22Rv1 (cell line): ENCODE data around the gene MAD1L1.

Source experiments
- ZFX ChIP-seq: fragments of 450-650 bp; IDR thresholded peaks from 2 replicates; pipeline ENCODE4 v1.6.1; 2017; ENCODE audit warnings: antibody characterized with exemption, borderline replicate concordance
- TF ChIP-seq, protein P1 (sequence below): fragments of 450-650 bp; IDR thresholded peaks from 2 replicates; pipeline ENCODE4 v1.5.1; 2017; ENCODE audit warnings: mild to moderate bottlenecking

- TF ChIP-seq, protein P1, sequence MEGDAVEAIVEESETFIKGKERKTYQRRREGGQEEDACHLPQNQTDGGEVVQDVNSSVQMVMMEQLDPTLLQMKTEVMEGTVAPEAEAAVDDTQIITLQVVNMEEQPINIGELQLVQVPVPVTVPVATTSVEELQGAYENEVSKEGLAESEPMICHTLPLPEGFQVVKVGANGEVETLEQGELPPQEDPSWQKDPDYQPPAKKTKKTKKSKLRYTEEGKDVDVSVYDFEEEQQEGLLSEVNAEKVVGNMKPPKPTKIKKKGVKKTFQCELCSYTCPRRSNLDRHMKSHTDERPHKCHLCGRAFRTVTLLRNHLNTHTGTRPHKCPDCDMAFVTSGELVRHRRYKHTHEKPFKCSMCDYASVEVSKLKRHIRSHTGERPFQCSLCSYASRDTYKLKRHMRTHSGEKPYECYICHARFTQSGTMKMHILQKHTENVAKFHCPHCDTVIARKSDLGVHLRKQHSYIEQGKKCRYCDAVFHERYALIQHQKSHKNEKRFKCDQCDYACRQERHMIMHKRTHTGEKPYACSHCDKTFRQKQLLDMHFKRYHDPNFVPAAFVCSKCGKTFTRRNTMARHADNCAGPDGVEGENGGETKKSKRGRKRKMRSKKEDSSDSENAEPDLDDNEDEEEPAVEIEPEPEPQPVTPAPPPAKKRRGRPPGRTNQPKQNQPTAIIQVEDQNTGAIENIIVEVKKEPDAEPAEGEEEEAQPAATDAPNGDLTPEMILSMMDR = no peak
- TF ChIP-seq ZFX = no peak
Observed at GRCh38 chr7:1992554-1992953, 240.2 kb downstream of the MAD1L1 start.
